Activated CD4-positive, alpha-beta memory T cell treated with anti-CD3 and anti-CD28 coated beads for 36 hours (primary cell): ENCODE data around the gene FITM2. TPM values are rescaled to one million over a fixed set of nuclear protein-coding genes. Genes with fewer than 3 reads are reported as not detected.

Experiments used
- total RNA-seq, 2 experiments: library from RNA; stranded (reverse); gene quantifications; one replicate each; pipeline ENCODE4 v1.2.3, GENCODE V29; 2021

FITM2 gene
- total RNA-seq, 2 experiments from 2014 or later: 1.8 to 1.9 TPM

Other genes with a start within 250 kb of the FITM2 start
- gene JPH2, start 124.0 kb downstream of the FITM2 start, total RNA-seq: not detected
- gene OSER1, start 100.4 kb downstream of the FITM2 start, total RNA-seq: 10 to 100 TPM; 23.4 to 24.2 TPM
- gene GDAP1L1, start 63.9 kb downstream of the FITM2 start, total RNA-seq: not detected
- not detected for gene R3HDML, start 25.8 kb upstream of the FITM2 start, total RNA-seq
- not detected for gene HNF4A, start 44.5 kb upstream of the FITM2 start, total RNA-seq
- 10 to 100 TPM; 18.1 to 18.6 TPM for gene TTPAL, start 164.7 kb upstream of the FITM2 start, total RNA-seq
- gene SERINC3, start 210.9 kb upstream of the FITM2 start, total RNA-seq: 10 to 100 TPM; 57.3 to 58.6 TPM